HCT116 (cell line): ENCODE results near the gene IL21. TPM values are rescaled to one million over a fixed set of nuclear protein-coding genes. Genes with fewer than 3 reads are reported as not detected.

Experiments used
- ATAC-seq: fragments of 200-7000 bp; cut with Tn5 transposase; 2 replicates; pipeline ENCODE4 v1.9.1; 2020; ENCODE audit warnings: mild to moderate bottlenecking, moderate library complexity
- BruUV-seq: library from RNA; stranded (reverse); fragments of 400-500 nt; replicated peaks from 2 replicates; lab custom pipeline; 2021; lab: Mats Ljungman, UMichigan
- CTCF ChIA-PET: fragments of 300-600 bp; sonication (Branson Sonifier 250); formaldehyde crosslinking; loops from one replicate; lab custom pipeline; 2021; ENCODE audit warnings: antibody characterized with exemption; lab: Charles Lee
- POLR2A ChIA-PET: fragments of 300-600, 350-600 bp; sonication (Branson Sonifier 250); formaldehyde crosslinking; loops from one replicate; lab custom pipeline; 2021; ENCODE audit warnings: antibody characterized with exemption; lab: Charles Lee
- RAD21 ChIA-PET, 2 experiments: fragments of 300-600 bp; sonication (Branson Sonifier 250); formaldehyde crosslinking; loops; one replicate each; lab custom pipeline; 2023; ENCODE audit warnings: low total read pairs in 2 of 2; ENCODE audit not compliant: uncharacterized antibody in 2 of 2, unreplicated experiment in 2 of 2, low non-redundant PET in 1 of 2; lab: Charles Lee
- DNase-seq: peaks from one replicate; pipeline ENCODE4 v3.0.0-alpha.2; 2010; ENCODE audit warnings: low read depth, low spot score
- H2AFZ ChIP-seq: fragments of 200-600 bp; shearing (Covaris generic), sonication (generic); 2 replicates; pipeline ENCODE4 v1.6.1; 2017; ENCODE audit warnings: low read depth, mixed run types, mixed read lengths, antibody characterized with exemption, low read length; ENCODE audit not compliant: poor library complexity, severe bottlenecking
- H3K27ac ChIP-seq: 2 replicates; pipeline ENCODE4 v1.5.1; 2012; ENCODE audit warnings: low read depth, low read length
- H3K27me3 ChIP-seq: fragments of 200-600 bp; sonication (generic); 2 replicates; pipeline ENCODE4 v1.6.1; 2016; ENCODE audit warnings: mixed run types, low read length, mixed read lengths; ENCODE audit not compliant: insufficient read depth
- H3K36me3 ChIP-seq, 2 experiments: fragments of 200-500 bp in 1 of 2; fragments of 200-600 bp in 1 of 2; sonication (Bioruptor generic) in 1 of 2; sonication (generic) in 1 of 2; 2 replicates each; pipeline versions ENCODE4 v1.5.1 to v1.6.1; 2014 to 2016; ENCODE audit warnings: low read length in 2 of 2, inconsistent platforms in 1 of 2, mixed read lengths in 1 of 2, mixed run types in 1 of 2; ENCODE audit not compliant: insufficient read depth in 2 of 2, control insufficient read depth in 1 of 2
- H3K4me1 ChIP-seq, 2 experiments: fragments of 200-600 bp in 1 of 2; sonication (generic) in 1 of 2; 2 replicates each; pipeline versions ENCODE4 v1.5.1 to v1.6.1; 2012 to 2017; ENCODE audit warnings: low read length in 2 of 2, inconsistent platforms in 1 of 2, mild to moderate bottlenecking in 1 of 2, mixed read lengths in 1 of 2, mixed run types in 1 of 2, moderate library complexity in 1 of 2; ENCODE audit not compliant: insufficient read depth in 2 of 2, control insufficient read depth in 1 of 2
- H3K4me2 ChIP-seq: fragments of 200-600 bp; sonication (generic); 2 replicates; pipeline ENCODE4 v1.6.1; 2017; ENCODE audit warnings: mixed run types, low read length, mixed read lengths
- H3K4me3 ChIP-seq, 2 experiments: fragments of 200-600 bp in 1 of 2; sonication (generic) in 1 of 2; replicated peaks in 1 of 2; 2 replicates each; pipeline ENCODE4 v1.5.1; 2011 to 2016; ENCODE audit warnings: low read length in 2 of 2, control low read depth in 1 of 2, low read depth in 1 of 2, mild to moderate bottlenecking in 1 of 2, mixed read lengths in 1 of 2, mixed run types in 1 of 2
- H3K79me2 ChIP-seq: fragments of 200-600 bp; sonication (generic); 2 replicates; pipeline ENCODE4 v1.6.1; 2017; ENCODE audit warnings: mild to moderate bottlenecking, mixed run types, low read length, moderate library complexity, mixed read lengths; ENCODE audit not compliant: insufficient read depth
- H3K9ac ChIP-seq: fragments of 200-600 bp; sonication (generic); 2 replicates; pipeline ENCODE4 v1.6.1; 2016; ENCODE audit warnings: low read length, mixed read lengths
- H3K9me2 ChIP-seq: fragments of 200-600 bp; sonication (generic), shearing (Covaris generic); 2 replicates; pipeline ENCODE4 v1.6.1; 2017; ENCODE audit warnings: mixed run types, mild to moderate bottlenecking, moderate library complexity; ENCODE audit not compliant: insufficient read depth
- H3K9me3 ChIP-seq, 2 experiments: fragments of 200-500 bp in 1 of 2; fragments of 200-600 bp in 1 of 2; sonication (Bioruptor generic) in 1 of 2; sonication (generic) in 1 of 2; 2 replicates each; pipeline ENCODE4 v1.6.1; 2014 to 2017; ENCODE audit warnings: low read length in 2 of 2, mixed read lengths in 2 of 2, inconsistent platforms in 1 of 2, low read depth in 1 of 2, mild to moderate bottlenecking in 1 of 2, mixed run types in 1 of 2, moderate library complexity in 1 of 2; ENCODE audit not compliant: control insufficient read depth in 1 of 2, insufficient read depth in 1 of 2
- H4K20me1 ChIP-seq: fragments of 200-600 bp; sonication (generic), shearing (Covaris generic); 2 replicates; pipeline ENCODE4 v1.6.1; 2017; ENCODE audit warnings: mixed run types, mild to moderate bottlenecking, moderate library complexity; ENCODE audit not compliant: insufficient read depth
- ATF3 ChIP-seq: IDR thresholded peaks from 2 replicates; pipeline ENCODE4 v1.6.1; 2012
- CBX3 ChIP-seq: IDR thresholded peaks from 2 replicates; pipeline ENCODE4 v1.6.1; 2012; ENCODE audit warnings: low read depth
- CEBPB ChIP-seq: IDR thresholded peaks from 2 replicates; pipeline ENCODE4 v1.6.1; 2012; ENCODE audit warnings: low read depth
- CTCF ChIP-seq, 3 experiments: fragments of 200-600 bp in 1 of 3; sonication (generic) in 1 of 3; IDR thresholded peaks in 2 of 3; conservative IDR thresholded peaks in 1 of 3; 2 replicates each; pipeline ENCODE4 v1.5.1; 2012 to 2017; ENCODE audit warnings: low read depth in 2 of 3, low read length in 2 of 3, antibody characterized with exemption in 1 of 3, borderline replicate concordance in 1 of 3, control low read depth in 1 of 3, mild to moderate bottlenecking in 1 of 3, mixed read lengths in 1 of 3, mixed run types in 1 of 3, moderate library complexity in 1 of 3; ENCODE audit not compliant: insufficient read depth in 1 of 3
- FOSL1 ChIP-seq: IDR thresholded peaks from 2 replicates; pipeline ENCODE4 v1.6.1; 2012; ENCODE audit warnings: low read depth
- JUND ChIP-seq: IDR thresholded peaks from 2 replicates; pipeline ENCODE4 v1.6.1; 2012
- MAX ChIP-seq: IDR thresholded peaks from 2 replicates; pipeline ENCODE4 v1.6.1; 2012
- POLR2A ChIP-seq: IDR thresholded peaks from 2 replicates; pipeline ENCODE4 v1.7.0; 2011; ENCODE audit warnings: borderline replicate concordance; ENCODE audit not compliant: insufficient read depth, insufficient read length; ENCODE audit errors: extremely low read depth
- RAD21 ChIP-seq: IDR thresholded peaks from 2 replicates; pipeline ENCODE4 v1.6.1; 2012; ENCODE audit warnings: low read depth, mild to moderate bottlenecking
- SP1 ChIP-seq: IDR thresholded peaks from 2 replicates; pipeline ENCODE4 v1.6.1; 2012; ENCODE audit warnings: low read depth
- SRF ChIP-seq: IDR thresholded peaks from 2 replicates; pipeline ENCODE4 v1.6.1; 2012; ENCODE audit warnings: low read depth
- TCF7L2 ChIP-seq: IDR thresholded peaks from 2 replicates; pipeline ENCODE4 v1.7.0; 2011; ENCODE audit warnings: borderline replicate concordance, inconsistent platforms; ENCODE audit not compliant: insufficient read depth, insufficient read length; ENCODE audit errors: extremely low read depth
- YY1 ChIP-seq: IDR thresholded peaks from 2 replicates; pipeline ENCODE4 v1.6.1; 2011; ENCODE audit warnings: low read length, low read depth, moderate library complexity, mild to moderate bottlenecking; ENCODE audit not compliant: insufficient replicate concordance; ENCODE audit errors: extremely low read depth
- ZBTB33 ChIP-seq: IDR thresholded peaks from 2 replicates; pipeline ENCODE4 v1.6.1; 2011; ENCODE audit warnings: mild to moderate bottlenecking, low read length, moderate library complexity; ENCODE audit not compliant: insufficient replicate concordance; ENCODE audit errors: extremely low read depth
- ZFX ChIP-seq: fragments of 450-650 bp; IDR thresholded peaks from 2 replicates; pipeline ENCODE4 v1.6.1; 2017
- ZNF274 ChIP-seq: fragments of 200-500 bp; sonication (Bioruptor generic); IDR thresholded peaks from 2 replicates; pipeline ENCODE4 v1.6.1; 2014; ENCODE audit warnings: mild to moderate bottlenecking, low read depth, low read length, inconsistent platforms
- intact Hi-C: fragments of 100-400 bp; cut with micrococcal nuclease; formaldehyde crosslinking; loops from 2 replicates; pipeline ENCODE4 v1.10.0; 2022
- total RNA-seq: library from RNA; stranded (reverse); gene quantifications from one replicate; pipeline ENCODE4 v1.2.1, GENCODE V29; 2021; ENCODE audit not compliant: unreplicated experiment

The IL21 gene
- total RNA-seq, 1 experiment from 2014 or later, result 0.12 TPM

GRCh38 chr4:122652379-122652778, 31.5 kb upstream of the IL21 start:
- peak; percentile 60 for DNase-seq
- BruUV-seq, result no TSS peak
- no peaks in the 10 kb centered on the region for H3K36me3 ChIP-seq
- 0 out of 2 replicates have a peak, but pooled peaks cover 3% of the 10 kb centered on the region for H3K9me2 ChIP-seq
- H3K9ac ChIP-seq, result no peak overlapping the region
- POLR2A ChIA-PET, result no interaction called here
- H3K4me2 ChIP-seq, result no peak overlapping the region
- no peak for ATAC-seq
- no peak overlapping the region for H3K27ac ChIP-seq
- H4K20me1 ChIP-seq, result no peaks in the 10 kb centered on the region
- TF ChIP-seq RAD21 (peak; percentile 38), SP1 (no peak), POLR2A (no peak), ZNF274 (no peak), JUND (no peak), MAX (no peak), FOSL1 (no peak), ZFX (no peak), CEBPB (no peak), ZBTB33 (no peak), CTCF (IDR thresholded peaks at IDR 0.05 in 2 of 3, conservative IDR thresholded peaks at IDR 0.05 in 1 of 3; ENCODE audit: borderline replicate concordance in 1 of 3, insufficient read depth in 1 of 3, low read depth in 2 of 3, low read length in 2 of 3) (peak; percentile 25 to 66 (median 50); a peak in 4 of 6 replicates), TCF7L2 (no peak), ATF3 (no peak), SRF (no peak), CBX3 (no peak), YY1 (no peak)
- no peaks in the 10 kb centered on the region for H3K9me3 ChIP-seq
- H3K4me3 ChIP-seq, result no peak overlapping the region
- RAD21 ChIA-PET, result no interaction called here
- CTCF ChIA-PET, result interaction anchor here (0.9 kb wide), 1 partner anchor 10 kb away, joined by 3 read pairs; no protein-coding TSS in a partner anchor
- no peaks in the 10 kb centered on the region for H3K27me3 ChIP-seq
- intact Hi-C loops, result no loop called here
- no peaks in the 10 kb centered on the region for H3K4me1 ChIP-seq
- H3K79me2 ChIP-seq, result no peaks in the 10 kb centered on the region
- peak overlapping the region; percentile 93 for H2AFZ ChIP-seq
